Stimulated activated CD8-positive, alpha-beta memory T cell treated with anti-CD3 and anti-CD28 coated beads, Interleukin-7, amount 100 ng/mL, for 4 hours (primary cell): ENCODE results near the gene ST3GAL6.
"Not testable (repeated sequence)": the region's sequence is repeated elsewhere in the genome, so short reads cannot be mapped to it uniquely, and the experiment has no call there.

Source experiments
- DNase-seq, 2 donors: peaks; one replicate each; pipeline ENCODE4 v3.0.0-alpha.2; 2020; ENCODE audit warnings: low read depth in 2 of 2

Gene ST3GAL6

GRCh38 chr3:98801043-98801747, 38.1 kb downstream of the ST3GAL6 start:
- DNase-seq = no peak

- DNase-seq = no peak
Observed at GRCh38 chr3:98805571-98805970, 42.4 kb downstream of the ST3GAL6 start.

DNA sequence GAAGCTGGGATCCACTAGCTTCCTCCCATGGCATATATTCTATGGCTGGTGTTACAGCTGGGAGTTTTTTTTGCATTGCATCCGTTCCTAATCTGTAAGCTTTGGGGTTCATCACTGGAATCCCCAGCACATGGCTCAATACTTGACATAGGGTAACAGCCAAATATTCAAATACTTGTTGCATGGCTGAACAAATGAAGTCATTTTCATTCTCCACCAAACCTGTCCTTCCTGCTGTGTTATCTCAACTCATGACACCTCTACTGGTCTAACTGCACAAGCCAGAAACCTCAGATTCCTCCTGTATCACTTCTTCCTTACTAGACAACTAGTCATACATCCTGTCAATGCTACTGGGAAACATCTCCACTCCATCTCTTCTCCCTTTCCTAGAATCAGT, 43.4 kb downstream of the ST3GAL6 start:
- DNase-seq = no peak

DNA sequence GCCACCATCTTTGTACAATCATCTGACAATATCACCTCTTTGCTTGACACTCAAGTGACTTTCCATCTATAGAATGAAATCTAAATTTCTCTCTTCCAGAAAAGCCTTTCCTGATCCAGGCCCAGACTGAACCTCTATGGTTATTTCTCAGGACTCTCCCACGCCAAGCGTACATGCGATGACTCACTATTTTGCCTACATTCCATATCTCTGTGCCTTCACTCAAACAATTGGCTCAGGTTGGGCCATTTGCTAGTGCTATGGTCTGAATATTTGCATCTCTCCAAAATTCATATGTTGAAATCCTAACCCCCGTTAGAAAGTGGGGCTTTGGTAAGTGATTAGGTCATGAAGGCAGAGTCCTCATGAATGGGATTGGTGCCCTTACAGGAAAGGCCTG, 43.9 kb downstream of the ST3GAL6 start:
- no peak for DNase-seq

DNA sequence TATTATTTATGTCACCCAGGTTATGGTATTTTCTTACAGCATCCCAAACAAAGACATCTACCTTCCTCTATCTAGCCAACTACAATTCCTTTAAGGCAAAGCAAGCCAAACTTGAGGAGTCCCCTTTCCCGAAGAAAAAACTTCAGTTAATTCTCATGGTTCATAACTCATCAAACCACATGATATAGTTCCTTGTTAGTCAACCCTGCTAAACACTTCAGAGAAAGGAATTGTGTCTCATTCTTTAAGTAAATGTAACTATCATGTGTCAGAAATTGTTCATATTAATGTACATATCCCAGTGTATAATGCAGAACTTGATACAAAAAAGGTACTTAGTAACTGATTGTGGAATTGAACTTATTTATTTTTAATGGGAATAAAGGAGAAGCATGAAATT, 44.4 kb downstream of the ST3GAL6 start:
- DNase-seq = no peak

DNA sequence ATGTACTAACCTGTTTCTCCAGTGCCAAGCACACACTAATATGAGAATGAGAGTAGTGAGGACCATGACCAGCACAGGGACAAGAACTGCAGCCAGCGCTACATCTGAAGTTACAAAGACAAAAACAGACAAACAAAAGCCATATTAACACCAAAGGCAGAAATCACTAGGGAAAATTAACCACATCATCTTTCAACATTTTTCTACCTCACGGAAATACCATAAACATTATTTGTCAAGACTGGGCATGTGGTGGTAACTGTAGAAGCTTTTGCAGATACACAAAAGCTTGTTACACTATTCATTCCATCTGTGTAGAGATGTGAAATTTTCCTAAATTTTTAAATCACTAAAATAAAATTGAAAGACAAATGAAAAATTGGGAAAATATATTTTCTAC, 44.9 kb downstream of the ST3GAL6 start:
- DNase-seq = no peak

GRCh38 chr3:98809557-98809956, 46.4 kb downstream of the ST3GAL6 start:
- DNase-seq = no peak

DNA sequence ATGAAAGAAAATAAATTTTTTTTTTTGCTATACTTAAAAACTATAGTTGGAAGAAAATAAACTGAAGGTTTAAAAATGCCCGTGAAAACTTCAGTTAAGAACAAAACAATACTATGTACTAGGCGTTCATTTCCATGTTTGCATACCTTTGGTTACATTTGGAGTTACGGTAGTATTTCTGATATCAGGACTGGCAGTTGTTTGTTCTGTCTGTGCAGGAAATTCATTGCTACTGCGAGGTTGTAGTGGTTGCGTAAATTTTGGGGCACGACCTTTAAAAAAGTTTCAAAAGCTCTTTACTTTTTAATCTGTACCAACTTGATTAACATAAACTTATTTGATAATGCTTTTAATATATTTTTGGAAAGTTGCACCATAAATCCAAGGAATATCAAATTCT, 47.9 kb downstream of the ST3GAL6 start:
- DNase-seq = no peak

DNA sequence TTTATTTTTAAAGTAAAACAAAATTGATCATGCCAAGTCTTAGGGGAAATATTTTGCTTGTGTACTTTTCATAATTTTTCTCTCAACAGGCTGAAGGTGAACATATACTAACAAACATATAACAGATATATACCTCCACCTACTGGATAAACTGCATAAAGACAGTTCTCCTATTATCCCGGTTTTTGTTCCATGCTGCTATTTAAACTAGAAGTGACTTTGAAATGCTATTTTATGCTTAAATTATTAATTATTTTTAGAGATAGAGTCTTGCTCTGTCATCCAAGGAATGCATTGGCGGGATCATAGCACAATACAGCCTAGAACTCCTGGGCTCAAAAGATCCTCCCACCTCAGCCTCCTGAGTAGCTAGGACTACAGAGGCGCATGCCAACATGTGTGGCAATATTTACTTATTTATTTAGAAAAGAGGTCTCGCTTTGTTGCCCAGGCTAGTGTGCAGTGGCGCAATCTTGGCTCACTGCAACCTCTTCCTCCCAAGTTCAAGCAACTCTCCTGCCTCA, 49.8 kb downstream of the ST3GAL6 start:
- no peak for DNase-seq

- no peak for DNase-seq
Observed at GRCh38 chr3:98814817-98815420, 51.8 kb downstream of the ST3GAL6 start.

- DNase-seq = no peak
Observed at GRCh38 chr3:98817547-98818041, 54.5 kb downstream of the ST3GAL6 start.

DNA sequence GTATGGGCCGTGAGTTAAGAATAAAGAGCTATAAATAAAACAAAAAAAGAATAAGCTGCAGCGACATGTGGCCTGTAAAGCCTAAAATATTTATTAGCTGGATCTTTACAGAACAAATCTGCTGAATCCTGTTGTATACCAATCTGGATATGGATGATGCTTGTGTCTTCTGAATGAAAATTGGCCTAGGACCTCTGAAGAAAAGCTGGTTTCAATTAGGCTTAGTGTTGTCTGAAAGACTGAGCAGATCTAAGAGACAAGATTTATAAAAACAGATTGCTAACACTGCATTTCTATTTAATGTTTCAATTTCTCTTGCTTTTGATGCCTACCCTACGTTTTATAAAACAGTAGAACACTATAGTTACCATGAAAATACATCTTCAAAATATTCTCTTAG, 57.9 kb downstream of the ST3GAL6 start:
- DNase-seq = no peak

GRCh38 chr3:98823791-98824190, 60.7 kb downstream of the ST3GAL6 start:
- DNase-seq = no peak

DNA sequence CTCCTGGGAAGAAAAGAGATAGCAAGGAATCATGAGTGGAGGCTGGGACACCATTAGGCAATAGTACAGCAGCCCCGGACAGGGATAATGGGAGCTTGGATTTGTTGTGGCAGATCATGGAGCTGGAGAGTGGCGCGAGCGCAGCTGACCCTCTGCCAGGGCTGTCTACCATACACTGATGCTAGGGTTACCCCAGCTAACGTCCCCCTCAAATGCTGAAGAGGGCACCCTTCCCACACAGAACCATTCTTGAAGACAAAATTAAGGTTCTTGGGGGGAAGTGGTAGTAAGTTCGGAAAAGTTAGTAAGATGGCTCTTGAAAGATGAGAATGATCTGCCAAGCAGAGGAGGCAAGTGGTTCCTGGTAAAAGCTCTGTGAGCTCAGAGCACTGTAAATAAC, 61.1 kb downstream of the ST3GAL6 start:
- no peak for DNase-seq

DNA sequence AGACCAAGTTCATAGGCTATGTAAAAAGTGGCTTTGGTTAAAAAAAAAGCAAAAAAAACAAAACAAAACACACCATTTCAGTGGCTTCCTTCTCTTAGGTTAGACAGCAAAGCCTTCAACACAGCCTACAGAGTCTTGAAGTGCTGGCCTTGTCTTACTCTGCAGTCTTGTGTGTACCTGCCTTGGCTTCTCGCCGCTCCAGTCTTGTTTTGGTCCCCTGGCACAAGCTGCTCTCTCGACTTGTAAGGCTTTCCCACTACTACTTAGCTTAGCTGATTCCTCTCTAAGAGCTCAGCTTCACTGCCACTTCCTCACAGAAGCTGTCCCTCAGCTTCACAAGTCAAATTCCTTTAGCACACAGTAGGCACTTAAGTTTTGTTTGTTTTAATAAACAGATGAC, 63.0 kb downstream of the ST3GAL6 start:
- no peak for DNase-seq

DNA sequence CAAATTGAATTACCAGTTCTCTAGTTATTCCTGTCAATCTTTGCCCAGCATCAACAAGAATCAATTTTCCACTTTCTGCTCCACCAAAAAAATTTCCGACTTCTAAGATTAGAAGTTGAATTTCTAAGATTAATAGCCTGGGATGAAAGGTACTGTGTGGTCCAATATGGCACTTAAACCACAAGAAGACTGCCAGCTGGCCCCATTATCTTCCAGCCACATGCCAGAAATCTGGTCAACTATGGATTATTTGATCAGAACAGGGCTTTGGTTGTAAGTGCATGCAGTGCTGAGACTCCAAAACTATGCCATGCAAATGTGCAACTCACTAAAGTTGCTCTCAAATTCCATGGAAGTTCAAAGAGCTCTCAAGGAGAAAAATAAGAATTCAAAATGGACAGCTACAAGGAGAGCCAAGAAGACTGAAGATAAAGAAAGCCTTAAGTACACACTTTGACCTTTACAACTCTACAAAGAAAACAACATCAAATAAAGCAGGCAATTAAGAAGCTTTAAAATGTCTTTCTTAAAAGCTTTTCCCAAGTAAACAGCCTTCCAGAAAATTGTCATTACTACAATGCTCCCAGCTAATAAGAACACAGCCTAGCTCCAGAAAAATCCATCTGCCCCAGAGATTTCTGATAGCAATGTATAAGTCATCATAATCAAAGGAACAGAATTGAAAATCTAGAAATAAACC, 64.2 kb downstream of the ST3GAL6 start:
- DNase-seq = no peak

- no peak for DNase-seq
Observed at GRCh38 chr3:98829246-98829832, 66.2 kb downstream of the ST3GAL6 start.

DNA sequence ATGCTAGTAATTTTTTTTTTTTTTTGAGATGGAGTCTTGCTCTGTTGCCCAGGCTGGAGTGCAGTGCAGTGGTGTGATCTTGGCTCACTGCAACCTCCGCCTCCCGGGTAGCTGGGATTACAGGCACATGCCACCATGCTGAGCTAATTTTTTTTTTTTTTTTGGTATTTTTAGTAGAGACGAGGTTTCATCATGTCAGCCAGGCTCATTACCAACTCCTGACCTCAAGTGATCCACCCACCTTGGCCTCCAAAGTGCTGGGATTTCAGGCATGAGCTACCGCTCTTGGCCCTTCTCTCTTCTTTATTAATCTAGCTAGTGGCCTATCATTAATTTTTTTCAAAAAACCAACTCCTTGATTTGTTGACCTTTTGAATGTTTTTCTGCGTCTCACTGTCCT, 67.9 kb downstream of the ST3GAL6 start:
- DNase-seq = not testable (repeated sequence)

- no peak for DNase-seq
Observed at GRCh38 chr3:98839846-98840245, 76.7 kb downstream of the ST3GAL6 start.

- DNase-seq = no peak
Observed at GRCh38 chr3:98843266-98843959, 80.3 kb downstream of the ST3GAL6 start.
